HG03175 (cell line): ENCODE results near the gene SLIT3.
"Not testable (repeated sequence)": the region's sequence is repeated elsewhere in the genome, so short reads cannot be mapped to it uniquely, and the experiment has no call there.

ENCODE experiments used
- ATAC-seq: cut with Tn5 transposase; IDR thresholded peaks from one replicate; pipeline ENCODE4 v1.9.1; 2021; ENCODE audit warnings: mild to moderate bottlenecking, moderate library complexity; ENCODE audit not compliant: unreplicated experiment

The SLIT3 gene

DNA sequence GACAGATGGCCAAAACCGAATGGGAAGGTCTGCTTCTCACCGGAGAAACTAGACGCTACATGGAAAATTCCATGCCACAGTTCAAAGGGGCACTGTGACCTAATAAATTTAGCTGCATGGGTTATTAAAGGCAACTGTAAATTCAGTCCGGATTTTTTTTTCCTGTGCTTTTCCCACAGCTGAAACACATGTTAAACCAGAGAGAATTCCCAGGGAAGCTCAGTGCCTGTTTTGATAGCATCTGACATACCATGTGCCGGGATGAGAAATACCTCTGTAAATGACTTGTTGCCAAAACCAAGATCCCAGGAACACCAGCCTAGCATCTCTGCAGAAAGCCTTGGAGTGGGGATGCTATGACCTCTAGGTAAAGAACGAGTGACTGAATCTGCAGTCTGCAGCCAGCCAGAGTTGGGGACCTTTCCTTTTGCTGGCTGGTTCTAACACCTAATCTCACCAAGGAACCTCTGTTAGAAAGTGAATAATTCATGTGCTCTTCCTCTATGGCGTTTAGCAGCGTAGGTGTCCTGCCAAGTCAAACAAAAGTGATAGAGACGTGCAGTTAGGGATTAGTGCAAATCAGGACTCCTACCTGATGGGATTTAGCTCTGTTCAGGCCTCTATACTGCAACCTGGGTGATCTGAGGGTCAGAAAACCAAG lies 77.9 kb downstream of the SLIT3 start:
- ATAC-seq, result no peak

DNA sequence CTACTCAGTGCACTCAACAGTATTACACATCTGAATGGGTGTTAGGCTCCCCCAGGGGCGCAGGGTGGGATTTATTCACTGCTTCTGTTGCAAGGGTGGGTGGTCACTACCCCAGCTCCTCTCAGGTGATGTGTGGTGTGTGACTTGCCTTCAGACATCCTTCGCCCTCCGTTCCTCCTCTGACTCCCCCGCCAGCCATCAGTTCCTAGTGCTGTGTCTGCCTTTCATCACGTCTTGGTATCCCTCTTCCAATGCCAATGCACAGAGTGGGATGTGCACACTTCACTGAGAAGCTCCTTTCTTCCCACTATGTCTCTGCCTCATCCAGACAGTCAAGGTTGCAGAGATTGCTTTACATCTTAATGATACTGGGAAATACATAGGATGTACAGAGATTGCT lies 79.4 kb downstream of the SLIT3 start:
- no peak for ATAC-seq

DNA sequence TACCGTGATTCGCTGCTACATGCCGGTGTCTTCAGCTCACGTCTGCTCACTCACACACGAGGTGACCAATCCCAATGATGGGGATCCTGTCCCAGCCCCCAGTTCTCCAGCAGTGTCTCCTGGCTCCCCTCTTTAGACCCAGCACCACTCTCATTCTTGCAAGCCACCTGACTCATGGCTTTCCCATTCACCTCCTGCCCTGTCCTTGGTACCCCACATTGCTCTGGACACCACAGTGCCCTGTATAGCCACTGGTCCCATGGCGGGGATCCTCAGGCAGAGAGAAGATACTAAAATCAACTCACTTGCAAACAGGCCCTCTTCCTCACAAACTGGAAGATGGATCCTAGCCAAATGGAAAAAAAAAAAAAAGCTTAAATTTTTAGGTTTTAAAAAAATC lies 81.0 kb downstream of the SLIT3 start:
- no peak for ATAC-seq

DNA sequence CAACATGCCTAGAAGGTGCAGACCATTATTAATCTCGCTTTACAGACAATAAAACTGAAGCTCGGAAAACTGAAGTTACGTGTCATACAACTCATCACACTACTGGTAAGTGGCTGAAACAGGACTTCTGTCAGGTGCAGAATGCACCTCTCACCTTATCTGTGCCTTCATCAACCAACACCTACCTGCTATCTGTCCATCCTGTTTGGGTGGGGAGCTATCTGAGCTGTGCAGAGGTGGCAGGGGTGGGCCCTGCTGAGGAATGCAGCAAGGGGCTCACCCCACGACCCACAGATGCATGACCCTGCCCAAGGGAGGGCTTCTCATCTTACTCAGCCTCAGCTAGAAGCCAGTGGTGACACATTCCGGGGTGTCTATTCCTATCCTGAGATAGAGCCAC lies 81.6 kb downstream of the SLIT3 start:
- no peak for ATAC-seq

DNA sequence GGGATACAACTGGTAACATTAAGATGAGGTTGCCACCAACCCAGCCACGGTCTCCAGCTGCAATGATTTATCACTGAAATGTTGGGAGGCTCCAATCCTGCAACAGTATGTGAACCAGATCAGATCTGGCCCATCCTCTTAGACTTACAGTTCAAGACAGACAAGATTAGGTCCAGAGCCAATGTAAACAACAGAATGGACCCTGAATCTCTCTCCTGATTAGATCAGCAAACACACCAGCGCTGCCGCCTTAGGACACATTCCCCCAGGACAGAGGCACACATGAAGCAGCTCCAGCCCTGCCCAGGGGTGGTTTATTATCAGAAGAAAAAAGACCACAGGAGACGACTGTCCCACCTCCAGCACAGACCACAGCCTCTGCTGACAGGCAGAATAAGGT lies 82.1 kb downstream of the SLIT3 start:
- ATAC-seq, result no peak

DNA sequence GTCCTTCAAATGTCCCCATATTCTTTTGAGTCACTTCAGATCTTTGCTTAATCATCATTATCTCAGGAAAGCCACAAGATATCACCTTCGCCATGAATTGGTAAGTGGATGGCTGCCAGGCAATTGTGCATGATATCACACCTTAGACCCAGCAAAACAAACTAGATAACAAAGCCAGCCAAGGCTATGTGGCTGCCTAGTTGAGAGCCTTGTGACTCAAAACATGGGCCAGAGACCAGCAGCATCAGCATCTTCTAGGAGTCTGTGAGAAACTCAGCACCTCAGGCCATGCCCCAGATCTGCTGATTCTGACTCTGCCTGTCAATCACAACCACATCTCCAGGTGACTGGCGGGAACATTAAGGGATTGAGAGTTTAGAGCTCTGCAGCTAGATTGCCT lies 82.8 kb downstream of the SLIT3 start:
- ATAC-seq, result no peak

DNA sequence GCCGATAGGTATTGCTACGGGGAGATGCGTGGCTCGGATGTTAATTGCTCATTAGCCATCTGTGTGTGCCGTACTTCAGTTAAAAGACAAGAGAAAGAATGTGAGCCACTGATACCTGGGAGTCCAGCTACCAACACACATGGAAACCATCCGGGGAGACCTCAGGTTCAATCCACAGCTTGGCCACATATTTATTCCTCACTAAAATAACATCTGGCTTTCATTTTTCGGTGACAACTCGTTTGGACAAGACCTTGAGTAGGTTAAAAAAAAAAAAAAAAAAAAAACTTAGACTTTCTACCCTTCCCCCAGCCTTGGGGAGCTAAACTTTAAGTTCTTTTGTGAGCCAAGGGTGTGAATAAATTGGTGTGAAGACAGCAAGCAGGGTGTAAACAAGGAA lies 84.1 kb downstream of the SLIT3 start:
- no peak for ATAC-seq

DNA sequence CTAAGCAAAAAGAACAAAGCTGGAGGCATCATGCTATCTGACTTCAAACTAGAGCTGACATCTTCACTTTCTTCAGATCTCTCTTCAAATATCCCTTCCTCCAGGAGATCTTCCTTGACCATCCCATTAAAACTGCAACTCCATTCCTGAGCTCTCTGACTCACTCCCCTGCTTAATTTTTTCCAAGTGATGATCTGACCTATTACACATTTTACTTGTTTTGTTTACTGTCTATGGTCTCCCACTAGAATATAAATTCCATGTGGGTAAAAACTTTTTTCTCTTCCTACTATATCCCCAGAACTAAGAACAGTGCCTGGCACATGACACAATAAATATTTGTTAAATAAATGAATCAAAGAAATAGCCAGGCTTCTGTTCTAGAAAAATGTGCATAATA lies 87.5 kb downstream of the SLIT3 start:
- ATAC-seq, result no peak

DNA sequence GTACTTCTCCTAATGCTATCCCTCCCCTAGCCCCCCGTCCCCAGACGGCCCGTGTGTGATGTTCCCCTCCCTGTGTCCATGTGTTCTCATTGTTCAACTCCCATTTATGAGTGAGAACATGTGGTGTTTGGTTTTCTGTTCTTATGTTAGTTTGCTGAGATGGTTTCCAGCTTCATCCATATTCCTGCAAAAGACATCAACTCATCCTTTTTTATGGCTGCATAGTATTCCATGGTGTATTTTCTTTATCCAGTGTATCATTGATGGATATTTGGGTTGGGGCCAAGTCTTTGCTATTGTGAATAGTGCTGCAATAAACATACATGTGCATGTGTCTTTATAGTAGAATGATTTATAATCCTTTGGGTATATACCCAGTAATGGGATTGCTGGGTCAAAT lies 89.2 kb downstream of the SLIT3 start:
- not testable (repeated sequence) for ATAC-seq

DNA sequence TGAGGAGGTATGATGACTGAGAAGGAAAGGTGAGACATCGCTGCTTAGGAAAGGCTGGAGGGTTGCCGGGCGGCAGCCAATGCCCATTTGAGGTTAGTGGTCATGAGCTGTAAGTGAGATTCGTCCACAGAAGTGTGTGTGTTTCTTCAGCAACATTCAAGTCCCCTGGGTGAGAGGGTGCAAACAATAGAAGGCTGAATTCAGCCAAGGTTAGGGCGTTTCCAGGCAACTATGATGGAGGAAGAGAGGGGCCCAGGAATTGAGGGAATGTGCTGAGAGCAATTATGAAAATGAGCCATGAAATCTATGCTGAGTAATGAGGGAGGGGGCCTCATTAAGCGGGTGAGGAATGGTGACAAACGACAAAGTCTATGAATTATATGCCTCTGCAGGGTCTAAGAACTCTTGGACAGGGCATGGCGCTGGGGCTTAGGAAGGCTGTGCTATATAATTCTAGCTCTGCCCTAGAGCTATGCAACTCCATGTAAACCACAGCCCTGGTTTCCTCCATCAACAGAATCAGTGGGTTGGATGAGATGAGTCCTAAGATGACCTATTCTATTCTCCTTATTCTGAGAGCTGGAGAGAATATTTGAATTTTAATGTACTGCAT lies 96.0 kb downstream of the SLIT3 start:
- ATAC-seq, result no peak

DNA sequence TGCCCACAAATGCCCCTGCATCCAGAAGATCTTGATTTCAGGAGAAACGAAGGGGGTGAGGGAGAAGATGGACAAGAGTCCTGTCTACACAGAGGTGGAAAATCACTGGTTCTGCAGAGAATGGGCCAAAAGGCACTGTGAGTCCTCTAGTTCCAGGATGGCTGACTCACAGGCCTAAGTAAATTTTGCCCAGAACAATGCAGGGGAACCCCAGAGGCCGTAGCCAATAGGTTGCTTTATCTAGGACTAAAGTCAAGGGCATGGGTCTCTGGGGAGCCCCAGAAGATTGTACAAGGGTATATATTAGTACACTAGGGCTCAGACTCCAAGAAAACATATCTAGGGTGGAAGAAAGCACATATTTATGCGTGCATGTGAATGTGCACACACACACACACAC lies 98.0 kb downstream of the SLIT3 start:
- no peak for ATAC-seq

DNA sequence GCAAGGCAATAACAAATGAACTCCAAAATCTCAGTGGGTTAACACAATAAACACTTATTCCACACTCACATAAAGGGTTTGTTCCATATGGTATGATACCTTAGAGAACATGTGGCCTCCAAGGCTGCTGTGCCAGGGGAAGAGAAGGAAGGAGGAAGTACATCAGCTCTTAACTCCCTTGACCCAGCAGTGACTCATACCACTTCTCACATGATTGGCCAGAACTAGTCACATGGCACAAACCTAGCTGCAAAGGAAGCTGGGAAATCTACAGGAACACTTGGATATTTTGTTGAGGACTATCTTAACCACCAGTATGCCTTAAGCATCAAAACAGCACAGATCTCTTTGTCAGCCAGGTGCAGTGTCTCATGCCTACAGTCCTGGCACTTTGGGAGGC lies 99.3 kb downstream of the SLIT3 start:
- ATAC-seq, result no peak

DNA sequence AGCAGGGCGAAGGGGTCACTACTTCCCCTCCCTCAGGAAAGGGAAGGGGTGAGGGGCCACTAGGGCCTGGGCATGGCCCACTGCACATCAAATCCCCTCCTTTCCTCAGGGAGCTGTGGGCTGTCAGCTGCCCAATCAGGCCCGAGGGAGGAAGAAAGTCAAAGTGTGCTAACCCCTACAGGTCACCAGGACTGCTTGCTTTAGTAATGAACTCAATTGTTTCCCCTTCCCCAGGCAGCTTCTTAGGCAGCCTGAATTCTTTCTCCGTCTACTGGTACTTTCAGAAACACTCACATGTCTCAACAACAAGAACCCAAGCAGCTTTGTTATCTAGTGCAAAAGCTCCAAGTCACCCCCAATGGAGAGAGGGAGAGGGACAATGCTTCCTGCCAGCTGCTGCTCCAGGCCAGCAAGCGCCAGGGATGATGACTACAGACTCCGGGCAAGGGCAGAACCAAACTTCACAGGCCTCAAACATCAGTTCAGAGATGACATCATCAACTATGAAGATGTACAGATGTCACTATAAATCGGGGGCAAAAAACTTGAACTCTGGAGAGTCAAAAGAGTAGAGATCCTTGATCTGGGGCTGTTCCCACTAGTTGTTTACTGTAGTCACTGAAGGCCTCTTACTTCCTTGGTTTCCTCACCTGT lies 100.7 kb downstream of the SLIT3 start:
- no peak for ATAC-seq

DNA sequence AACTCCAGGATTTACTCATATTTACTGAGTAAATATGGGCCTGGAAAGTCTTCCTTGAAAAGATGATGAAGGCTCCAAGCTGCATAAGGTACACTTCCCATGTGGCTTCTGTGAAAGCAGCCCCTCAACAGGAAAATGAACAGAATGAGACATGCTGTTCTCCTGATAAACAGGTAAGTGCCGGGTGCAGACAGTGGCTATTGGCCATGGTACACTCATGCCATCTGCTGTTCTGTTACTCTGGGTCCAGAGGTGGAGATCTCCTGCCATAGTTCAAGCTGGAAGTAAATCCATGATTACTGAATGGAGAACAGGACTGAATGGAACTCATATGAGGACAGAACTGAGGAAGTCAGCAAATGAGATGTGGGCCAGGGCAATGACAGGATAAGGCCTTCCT lies 103.6 kb downstream of the SLIT3 start:
- no peak for ATAC-seq

DNA sequence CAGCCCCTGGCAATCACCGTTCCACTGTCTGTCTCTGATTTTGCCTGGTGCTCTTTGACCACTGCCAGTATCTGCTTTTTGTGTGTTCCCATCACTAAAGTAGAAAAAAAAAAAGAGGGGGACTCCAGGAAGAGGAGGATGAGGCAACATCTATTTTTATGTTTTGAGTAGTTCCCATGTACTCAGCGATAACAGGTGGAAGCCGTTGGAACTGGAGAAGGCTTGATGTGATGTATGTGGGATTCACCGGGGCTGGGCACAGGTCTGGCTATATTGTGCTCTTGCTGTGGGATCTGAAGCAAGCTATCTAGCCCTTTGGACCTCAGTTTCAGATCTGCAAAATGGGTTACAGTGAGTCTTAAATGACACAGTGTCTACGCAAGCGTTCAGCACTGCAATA lies 104.9 kb downstream of the SLIT3 start:
- no peak for ATAC-seq

DNA sequence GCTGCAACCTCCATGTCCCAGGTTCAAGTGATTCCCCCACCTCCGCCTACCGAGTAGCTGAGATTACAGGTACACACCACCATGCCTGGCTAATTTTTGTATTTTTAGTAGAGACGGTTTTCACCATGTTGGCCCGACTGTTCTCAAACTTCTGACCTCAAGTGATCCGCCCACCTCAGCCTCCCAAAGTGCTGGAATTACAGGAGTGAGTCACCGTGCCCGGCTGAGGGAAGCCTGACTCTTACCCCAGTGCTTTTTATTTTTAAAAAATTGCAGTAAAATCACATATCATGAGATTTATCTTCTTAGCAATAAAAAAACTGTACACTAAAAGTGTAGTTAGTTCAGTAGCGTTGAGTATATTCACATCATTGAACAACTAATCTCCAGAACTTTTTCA lies 105.3 kb downstream of the SLIT3 start:
- no peak for ATAC-seq

DNA sequence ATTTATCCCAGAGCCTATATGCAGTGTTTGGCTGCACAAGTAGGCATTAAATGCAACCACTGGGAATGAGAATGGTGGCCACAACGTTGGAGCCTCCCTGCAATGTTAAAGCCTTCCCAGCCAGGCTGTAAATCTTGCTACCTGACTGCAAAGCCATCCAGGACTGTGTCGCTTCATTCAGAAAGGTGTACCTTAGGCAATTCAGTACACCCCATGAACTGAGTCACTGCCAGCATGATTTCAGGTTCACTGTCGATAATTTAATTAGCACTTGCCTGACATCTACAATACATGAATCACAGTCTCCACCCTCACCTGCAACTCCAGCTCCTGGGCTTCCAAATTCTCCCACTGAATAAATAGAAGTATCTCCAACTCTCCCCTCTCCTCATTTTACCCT lies 108.4 kb downstream of the SLIT3 start:
- ATAC-seq, result no peak

DNA sequence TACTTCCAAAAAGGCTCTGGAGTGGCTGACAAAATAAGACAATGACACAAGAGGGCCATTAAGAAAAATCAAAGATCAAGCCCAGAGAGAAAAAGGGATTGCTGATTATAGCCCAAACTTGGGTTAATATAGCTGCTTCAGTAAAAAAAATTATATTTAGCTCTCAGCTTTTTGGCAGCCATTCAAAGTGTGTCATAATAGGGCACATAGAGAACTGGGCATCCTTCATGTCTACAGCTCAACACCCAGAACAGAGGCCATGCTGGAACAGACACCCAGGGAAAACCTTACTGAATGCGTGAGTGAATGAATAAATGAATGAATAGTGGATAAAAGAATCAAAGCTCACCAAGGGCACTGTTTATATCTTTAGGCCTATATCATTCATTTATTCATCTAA lies 110.1 kb downstream of the SLIT3 start:
- no peak for ATAC-seq

DNA sequence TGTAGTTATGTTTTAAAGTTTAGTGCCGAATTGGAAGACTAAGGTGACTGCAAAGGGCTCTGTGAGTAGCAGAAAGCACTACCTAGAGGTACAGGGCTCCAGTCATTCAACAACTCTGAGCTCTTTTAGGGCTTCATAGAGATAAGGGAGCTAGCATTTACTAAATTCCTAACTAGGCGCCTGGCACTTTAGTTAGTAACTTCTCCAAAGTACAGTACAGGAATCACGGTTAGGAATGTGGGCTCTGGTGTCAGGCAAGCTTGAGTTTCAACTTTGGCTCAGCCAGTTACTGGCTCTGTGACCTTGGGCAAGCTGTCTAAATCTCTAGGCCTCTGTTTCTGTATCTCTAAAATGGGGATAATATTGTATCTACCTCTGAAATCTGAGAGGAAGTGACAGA lies 115.3 kb downstream of the SLIT3 start:
- ATAC-seq, result no peak

DNA sequence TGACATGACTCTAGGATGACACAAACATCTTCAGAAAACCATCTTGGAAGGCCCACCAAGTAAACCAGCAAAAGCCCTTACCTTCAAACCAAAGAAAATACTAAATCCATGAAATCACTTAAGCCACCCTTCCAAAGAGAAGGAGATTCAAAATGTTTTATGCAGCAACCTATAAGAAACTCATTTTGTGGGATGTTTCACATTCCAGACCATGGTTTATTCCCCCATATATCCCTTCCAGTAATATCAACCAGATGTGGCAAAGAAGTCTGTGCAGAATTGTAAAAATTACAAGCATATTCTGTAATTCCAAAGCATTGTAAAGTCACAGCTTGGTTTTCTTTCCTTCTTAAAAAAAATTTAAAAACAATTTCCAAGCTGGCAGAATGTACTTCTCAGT lies 117.4 kb downstream of the SLIT3 start:
- no peak for ATAC-seq

DNA sequence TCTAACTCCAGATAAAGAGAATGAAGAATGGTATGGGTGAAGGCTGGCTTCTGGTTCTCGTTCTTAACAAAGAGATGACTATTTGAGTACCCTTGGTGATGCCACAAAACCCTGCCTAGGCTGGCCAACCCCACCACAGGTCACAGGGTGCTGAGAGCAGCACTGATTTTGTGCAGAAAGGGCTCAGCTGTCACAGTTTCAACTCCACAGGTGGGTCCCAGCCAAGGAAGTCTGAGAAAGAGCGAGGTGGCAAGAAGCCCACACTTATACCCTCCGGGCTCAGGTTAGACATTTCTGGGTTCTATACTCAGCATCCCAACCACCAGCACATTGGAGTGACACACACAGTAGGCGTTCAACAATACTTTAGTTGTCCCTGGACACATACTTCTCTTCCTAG lies 118.1 kb downstream of the SLIT3 start:
- ATAC-seq, result no peak

DNA sequence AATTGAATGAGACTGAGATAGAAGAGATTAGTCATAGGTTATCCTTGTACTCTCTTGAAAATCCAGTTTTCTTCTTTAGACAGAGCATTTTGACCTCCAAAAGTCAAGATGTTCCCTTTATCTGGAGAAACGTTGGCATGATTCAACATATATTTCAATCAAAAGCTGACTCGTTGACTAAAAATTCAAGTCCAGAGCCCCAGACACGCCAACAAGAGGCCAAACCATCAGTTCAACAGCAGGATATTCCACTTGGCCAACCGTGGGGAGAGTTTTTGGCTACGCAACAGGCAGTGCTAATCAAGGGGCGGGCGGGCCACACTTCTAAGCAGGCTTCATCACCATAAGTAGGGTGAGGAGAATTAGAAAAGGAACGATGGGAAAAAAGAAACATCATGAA lies 119.1 kb downstream of the SLIT3 start:
- ATAC-seq, result no peak

DNA sequence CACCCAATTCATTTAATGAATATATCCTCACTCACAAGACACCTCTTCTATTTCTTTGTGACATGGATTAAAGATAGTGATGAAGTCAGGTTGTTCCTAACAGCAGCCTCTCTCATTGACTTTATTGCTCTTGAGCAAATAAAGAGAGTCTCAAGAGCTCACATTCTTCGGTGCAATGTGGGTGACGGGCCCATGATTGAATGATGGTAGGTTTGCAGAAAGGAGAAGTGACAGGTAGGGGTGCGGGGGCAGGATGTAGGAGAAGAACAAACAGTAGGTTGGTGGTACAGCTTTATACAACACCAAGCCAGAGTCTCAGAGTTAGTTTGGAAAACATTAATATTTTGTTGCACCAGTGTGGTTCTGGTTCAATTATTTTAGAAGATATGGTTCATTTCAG lies 122.2 kb downstream of the SLIT3 start:
- no peak for ATAC-seq
